Caco-2 (cell line): ENCODE data around the gene FGF23. TPM values are rescaled to one million over a fixed set of nuclear protein-coding genes. Genes with fewer than 3 reads are reported as not detected.
A peak's percentile ranks its signal among the peaks of the same experiment; 100 is the strongest.

Source experiments
- BruUV-seq: library from RNA; stranded (reverse); fragments of 400-500 nt; replicated peaks from 2 replicates; lab custom pipeline; 2021; lab: Mats Ljungman, UMichigan
- CTCF ChIA-PET: fragments of 300-600 bp; sonication (Branson Sonifier 250); formaldehyde crosslinking; loops from one replicate; lab custom pipeline; 2022; ENCODE audit warnings: antibody characterized with exemption; lab: Charles Lee
- POLR2A ChIA-PET: fragments of 300-600 bp; sonication (Branson Sonifier 250); formaldehyde crosslinking; loops from one replicate; lab custom pipeline; 2022; ENCODE audit warnings: antibody characterized with exemption; lab: Charles Lee
- DNase-seq, 2 experiments: peaks; one replicate each; pipeline versions ENCODE4 v3.0.0 to v3.0.0-alpha.2; 2020 to 2022
- H3K27me3 ChIP-seq: replicated peaks from 2 replicates; pipeline ENCODE4 v1.6.0; 2011; ENCODE audit warnings: low read length; ENCODE audit not compliant: control insufficient read depth, insufficient read depth
- H3K36me3 ChIP-seq: 2 replicates; pipeline ENCODE4 v1.5.1; 2011; ENCODE audit warnings: low read length; ENCODE audit not compliant: control insufficient read depth, insufficient read depth
- H3K4me1 ChIP-seq: fragments of 250-450 bp; sonication (Bioruptor Pico); 2 replicates; pipeline ENCODE4 v1.5.1; 2020; ENCODE audit warnings: mild to moderate bottlenecking
- H3K4me3 ChIP-seq: 2 replicates; pipeline ENCODE4 v1.5.1; 2011; ENCODE audit warnings: low read depth, mild to moderate bottlenecking, control low read depth, low read length
- H3K9me3 ChIP-seq: fragments of 250-450 bp; sonication (Bioruptor Pico); 2 replicates; pipeline ENCODE4 v1.5.1; 2020; ENCODE audit warnings: mild to moderate bottlenecking, moderate library complexity
- H3K27ac Mint-ChIP-seq: one replicate; pipeline ENCODE4 v1.8.0; 2022; ENCODE audit warnings: mixed read lengths; ENCODE audit not compliant: unreplicated experiment
- H3K27me3 Mint-ChIP-seq: one replicate; pipeline ENCODE4 v1.8.0; 2022; ENCODE audit warnings: mixed read lengths; ENCODE audit not compliant: insufficient read depth, unreplicated experiment
- H3K36me3 Mint-ChIP-seq: one replicate; pipeline ENCODE4 v1.8.0; 2022; ENCODE audit warnings: mild to moderate bottlenecking, mixed read lengths; ENCODE audit not compliant: insufficient read depth, unreplicated experiment
- H3K4me1 Mint-ChIP-seq: one replicate; pipeline ENCODE4 v1.8.0; 2022; ENCODE audit warnings: low read depth, mixed read lengths; ENCODE audit not compliant: unreplicated experiment
- H3K4me3 Mint-ChIP-seq: one replicate; pipeline ENCODE4 v1.8.0; 2022; ENCODE audit warnings: mild to moderate bottlenecking, moderate library complexity, mixed read lengths; ENCODE audit not compliant: unreplicated experiment
- H3K9me3 Mint-ChIP-seq: one replicate; pipeline ENCODE4 v1.8.0; 2022; ENCODE audit warnings: mixed read lengths; ENCODE audit not compliant: unreplicated experiment
- CTCF ChIP-seq, 2 experiments: fragments of 200-600 bp in 1 of 2; IDR thresholded peaks; 1 replicate in 1 of 2; 2 replicates in 1 of 2; pipeline versions ENCODE4 v1.5.1 to v1.8.0; 2011 to 2022; ENCODE audit warnings: antibody characterized with exemption in 1 of 2, control low read depth in 1 of 2, inconsistent platforms in 1 of 2, low read depth in 1 of 2, low read length in 1 of 2, mild to moderate bottlenecking in 1 of 2, moderate library complexity in 1 of 2; ENCODE audit not compliant: insufficient read depth in 1 of 2, severe bottlenecking in 1 of 2, unreplicated experiment in 1 of 2
- intact Hi-C: fragments of 100-400 bp; cut with micrococcal nuclease; formaldehyde crosslinking; loops from one replicate; pipeline ENCODE4 v1.10.0; 2022; ENCODE audit not compliant: unreplicated experiment
- total RNA-seq: library from RNA; stranded (reverse); gene quantifications from 2 replicates; pipeline ENCODE4 v1.2.3, GENCODE V29; 2022

The FGF23 gene
- total RNA-seq, 1 experiment from 2014 or later: not detected

GRCh38 chr12:4353785-4354208, 25.7 kb downstream of the FGF23 start:
- ChIA-PET POLR2A (no interaction called here), CTCF (interaction anchor here (0.6 to 1.0 kb wide), 4 partner anchors 19 to 176 kb away, joined by 3 to 5 read pairs (median 4); no protein-coding TSS in a partner anchor)
- no peaks in the 10 kb centered on the region for H3K4me1 ChIP-seq
- Mint-ChIP-seq H3K4me3 (no peak overlapping the region), H3K27ac (no peak overlapping the region), H3K4me1 (no peaks in the 10 kb centered on the region), H3K9me3 (peaks cover 6% of the 10 kb centered on the region), H3K27me3 (no peaks in the 10 kb centered on the region), H3K36me3 (peaks cover 54% of the 10 kb centered on the region)
- TF ChIP-seq CTCF (IDR thresholded peaks at IDR 0.05; ENCODE audit: insufficient read depth in 1 of 2, low read depth in 1 of 2, low read length in 1 of 2, severe bottlenecking in 1 of 2, unreplicated experiment in 1 of 2): peak; percentile 57 to 67
- no TSS peak for BruUV-seq
- H3K36me3 ChIP-seq: no peaks in the 10 kb centered on the region
- H3K27me3 ChIP-seq: no peaks in the 10 kb centered on the region
- H3K9me3 ChIP-seq: no peaks in the 10 kb centered on the region
- H3K4me3 ChIP-seq: no peak overlapping the region
- DNase-seq: peak in 1 of 2 experiments; percentile 27
- intact Hi-C loops: loop anchor here (1.0 to 5.0 kb wide), 2 partner anchors 46 to 174 kb away; no protein-coding TSS in a partner anchor

DNA sequence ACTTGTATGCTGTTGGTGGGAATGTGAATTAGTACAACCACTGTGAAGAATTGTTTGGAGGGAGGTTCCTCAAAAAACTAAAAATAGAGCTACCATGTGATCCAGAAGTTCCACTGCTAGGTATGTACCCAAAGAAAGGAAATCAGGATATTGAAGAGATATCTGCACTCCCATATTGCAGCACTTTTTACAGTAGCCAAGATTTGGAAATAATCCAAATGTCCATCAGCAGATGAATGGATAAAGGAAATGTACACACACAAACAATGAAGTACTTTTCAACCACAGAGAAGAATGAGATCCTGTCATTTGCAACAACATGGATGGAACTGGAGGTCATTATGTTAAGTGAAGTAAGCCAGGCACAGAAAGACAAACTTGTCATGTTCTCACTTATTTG, 32.6 kb downstream of the FGF23 start:
- Histone ChIP-seq H3K4me3 (no peak overlapping the region), H3K27me3 (no peaks in the 10 kb centered on the region), H3K9me3 (no peaks in the 10 kb centered on the region), H3K4me1 (no peaks in the 10 kb centered on the region), H3K36me3 (no peaks in the 10 kb centered on the region)
- TF ChIP-seq CTCF (IDR thresholded peaks at IDR 0.05; ENCODE audit: insufficient read depth in 1 of 2, low read depth in 1 of 2, low read length in 1 of 2, severe bottlenecking in 1 of 2, unreplicated experiment in 1 of 2): no peak
- no peak overlapping the region for H3K27ac Mint-ChIP-seq
- intact Hi-C loops: no loop called here
- ChIA-PET CTCF (no interaction called here), POLR2A (no interaction called here)
- no peaks in the 10 kb centered on the region for H3K27me3 Mint-ChIP-seq
- BruUV-seq: no TSS peak
- no peaks in the 10 kb centered on the region for H3K4me1 Mint-ChIP-seq
- H3K4me3 Mint-ChIP-seq: no peak overlapping the region
- peaks cover 19% of the 10 kb centered on the region for H3K9me3 Mint-ChIP-seq
- peaks cover 77% of the 10 kb centered on the region for H3K36me3 Mint-ChIP-seq
- DNase-seq: no peak

DNA sequence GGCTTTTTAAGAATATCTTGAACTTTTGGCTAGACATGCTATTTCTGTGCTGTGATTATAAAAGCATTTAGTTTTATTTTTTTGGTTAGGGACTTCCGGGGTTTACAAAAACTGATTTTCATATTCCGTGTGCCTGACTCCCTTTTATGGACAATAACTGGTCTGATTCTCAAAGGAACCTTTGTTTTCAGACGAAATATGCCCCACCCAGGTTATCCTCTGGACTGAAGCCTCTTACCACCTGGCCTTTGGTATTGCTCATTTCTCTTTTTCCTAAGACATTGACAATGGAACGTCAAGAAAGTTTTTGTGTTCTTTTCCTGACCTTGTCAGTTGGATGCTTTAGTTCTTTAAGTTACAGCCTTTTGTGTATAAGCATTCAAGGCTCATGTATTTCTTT, 47.7 kb downstream of the FGF23 start:
- H3K27ac Mint-ChIP-seq: no peak overlapping the region
- peaks cover 13% of the 10 kb centered on the region for H3K4me1 Mint-ChIP-seq
- Histone ChIP-seq H3K9me3 (no peaks in the 10 kb centered on the region), H3K4me3 (no peak overlapping the region), H3K36me3 (no peaks in the 10 kb centered on the region), H3K4me1 (no peaks in the 10 kb centered on the region), H3K27me3 (no peaks in the 10 kb centered on the region)
- peaks cover 10% of the 10 kb centered on the region for H3K9me3 Mint-ChIP-seq
- H3K36me3 Mint-ChIP-seq: peaks cover 55% of the 10 kb centered on the region
- ChIA-PET CTCF (no interaction called here), POLR2A (no interaction called here)
- no TSS peak for BruUV-seq
- DNase-seq: no peak
- TF ChIP-seq CTCF (IDR thresholded peaks at IDR 0.05; ENCODE audit: insufficient read depth in 1 of 2, low read depth in 1 of 2, low read length in 1 of 2, severe bottlenecking in 1 of 2, unreplicated experiment in 1 of 2): no peak
- no peak overlapping the region for H3K4me3 Mint-ChIP-seq
- intact Hi-C loops: no loop called here
- no peaks in the 10 kb centered on the region for H3K27me3 Mint-ChIP-seq
